HCT116 (cell line): ENCODE results near the gene VCAN. TPM values are rescaled to one million over a fixed set of nuclear protein-coding genes. Genes with fewer than 3 reads are reported as not detected.
A peak's percentile ranks its signal among the peaks of the same experiment; 100 is the strongest.

Experiments
- ATAC-seq: fragments of 200-7000 bp; cut with Tn5 transposase; 2 replicates; pipeline ENCODE4 v1.9.1; 2020; ENCODE audit warnings: mild to moderate bottlenecking, moderate library complexity
- BruUV-seq: library from RNA; stranded (reverse); fragments of 400-500 nt; replicated peaks from 2 replicates; lab custom pipeline; 2021; lab: Mats Ljungman, UMichigan
- CTCF ChIA-PET: fragments of 300-600 bp; sonication (Branson Sonifier 250); formaldehyde crosslinking; loops from one replicate; lab custom pipeline; 2021; ENCODE audit warnings: antibody characterized with exemption; lab: Charles Lee
- POLR2A ChIA-PET: fragments of 300-600, 350-600 bp; sonication (Branson Sonifier 250); formaldehyde crosslinking; loops from one replicate; lab custom pipeline; 2021; ENCODE audit warnings: antibody characterized with exemption; lab: Charles Lee
- RAD21 ChIA-PET, 2 experiments: fragments of 300-600 bp; sonication (Branson Sonifier 250); formaldehyde crosslinking; loops; one replicate each; lab custom pipeline; 2023; ENCODE audit warnings: low total read pairs in 2 of 2; ENCODE audit not compliant: uncharacterized antibody in 2 of 2, unreplicated experiment in 2 of 2, low non-redundant PET in 1 of 2; lab: Charles Lee
- DNase-seq: peaks from one replicate; pipeline ENCODE4 v3.0.0-alpha.2; 2010; ENCODE audit warnings: low read depth, low spot score
- H2AFZ ChIP-seq: fragments of 200-600 bp; shearing (Covaris generic), sonication (generic); 2 replicates; pipeline ENCODE4 v1.6.1; 2017; ENCODE audit warnings: low read depth, mixed run types, mixed read lengths, antibody characterized with exemption, low read length; ENCODE audit not compliant: poor library complexity, severe bottlenecking
- H3K27ac ChIP-seq: 2 replicates; pipeline ENCODE4 v1.5.1; 2012; ENCODE audit warnings: low read depth, low read length
- H3K27me3 ChIP-seq: fragments of 200-600 bp; sonication (generic); 2 replicates; pipeline ENCODE4 v1.6.1; 2016; ENCODE audit warnings: mixed run types, low read length, mixed read lengths; ENCODE audit not compliant: insufficient read depth
- H3K36me3 ChIP-seq, 2 experiments: fragments of 200-500 bp in 1 of 2; fragments of 200-600 bp in 1 of 2; sonication (Bioruptor generic) in 1 of 2; sonication (generic) in 1 of 2; 2 replicates each; pipeline versions ENCODE4 v1.5.1 to v1.6.1; 2014 to 2016; ENCODE audit warnings: low read length in 2 of 2, inconsistent platforms in 1 of 2, mixed read lengths in 1 of 2, mixed run types in 1 of 2; ENCODE audit not compliant: insufficient read depth in 2 of 2, control insufficient read depth in 1 of 2
- H3K4me1 ChIP-seq, 2 experiments: fragments of 200-600 bp in 1 of 2; sonication (generic) in 1 of 2; 2 replicates each; pipeline versions ENCODE4 v1.5.1 to v1.6.1; 2012 to 2017; ENCODE audit warnings: low read length in 2 of 2, inconsistent platforms in 1 of 2, mild to moderate bottlenecking in 1 of 2, mixed read lengths in 1 of 2, mixed run types in 1 of 2, moderate library complexity in 1 of 2; ENCODE audit not compliant: insufficient read depth in 2 of 2, control insufficient read depth in 1 of 2
- H3K4me2 ChIP-seq: fragments of 200-600 bp; sonication (generic); 2 replicates; pipeline ENCODE4 v1.6.1; 2017; ENCODE audit warnings: mixed run types, low read length, mixed read lengths
- H3K4me3 ChIP-seq, 2 experiments: fragments of 200-600 bp in 1 of 2; sonication (generic) in 1 of 2; replicated peaks in 1 of 2; 2 replicates each; pipeline ENCODE4 v1.5.1; 2011 to 2016; ENCODE audit warnings: low read length in 2 of 2, control low read depth in 1 of 2, low read depth in 1 of 2, mild to moderate bottlenecking in 1 of 2, mixed read lengths in 1 of 2, mixed run types in 1 of 2
- H3K79me2 ChIP-seq: fragments of 200-600 bp; sonication (generic); 2 replicates; pipeline ENCODE4 v1.6.1; 2017; ENCODE audit warnings: mild to moderate bottlenecking, mixed run types, low read length, moderate library complexity, mixed read lengths; ENCODE audit not compliant: insufficient read depth
- H3K9ac ChIP-seq: fragments of 200-600 bp; sonication (generic); 2 replicates; pipeline ENCODE4 v1.6.1; 2016; ENCODE audit warnings: low read length, mixed read lengths
- H3K9me2 ChIP-seq: fragments of 200-600 bp; sonication (generic), shearing (Covaris generic); 2 replicates; pipeline ENCODE4 v1.6.1; 2017; ENCODE audit warnings: mixed run types, mild to moderate bottlenecking, moderate library complexity; ENCODE audit not compliant: insufficient read depth
- H3K9me3 ChIP-seq, 2 experiments: fragments of 200-500 bp in 1 of 2; fragments of 200-600 bp in 1 of 2; sonication (Bioruptor generic) in 1 of 2; sonication (generic) in 1 of 2; 2 replicates each; pipeline ENCODE4 v1.6.1; 2014 to 2017; ENCODE audit warnings: low read length in 2 of 2, mixed read lengths in 2 of 2, inconsistent platforms in 1 of 2, low read depth in 1 of 2, mild to moderate bottlenecking in 1 of 2, mixed run types in 1 of 2, moderate library complexity in 1 of 2; ENCODE audit not compliant: control insufficient read depth in 1 of 2, insufficient read depth in 1 of 2
- H4K20me1 ChIP-seq: fragments of 200-600 bp; sonication (generic), shearing (Covaris generic); 2 replicates; pipeline ENCODE4 v1.6.1; 2017; ENCODE audit warnings: mixed run types, mild to moderate bottlenecking, moderate library complexity; ENCODE audit not compliant: insufficient read depth
- CTCF ChIP-seq, 3 experiments: fragments of 200-600 bp in 1 of 3; sonication (generic) in 1 of 3; IDR thresholded peaks in 2 of 3; conservative IDR thresholded peaks in 1 of 3; 2 replicates each; pipeline ENCODE4 v1.5.1; 2012 to 2017; ENCODE audit warnings: low read depth in 2 of 3, low read length in 2 of 3, antibody characterized with exemption in 1 of 3, borderline replicate concordance in 1 of 3, control low read depth in 1 of 3, mild to moderate bottlenecking in 1 of 3, mixed read lengths in 1 of 3, mixed run types in 1 of 3, moderate library complexity in 1 of 3; ENCODE audit not compliant: insufficient read depth in 1 of 3
- ELF1 ChIP-seq: IDR thresholded peaks from 2 replicates; pipeline ENCODE4 v1.6.1; 2012; ENCODE audit warnings: low read depth, borderline replicate concordance
- POLR2A ChIP-seq: IDR thresholded peaks from 2 replicates; pipeline ENCODE4 v1.7.0; 2011; ENCODE audit warnings: borderline replicate concordance; ENCODE audit not compliant: insufficient read depth, insufficient read length; ENCODE audit errors: extremely low read depth
- POLR2AphosphoS5 ChIP-seq: IDR thresholded peaks from 2 replicates; pipeline ENCODE4 v1.6.1; 2011; ENCODE audit warnings: mild to moderate bottlenecking, low read depth, low read length, moderate library complexity
- SIN3A ChIP-seq: IDR thresholded peaks from 2 replicates; pipeline ENCODE4 v1.6.1; 2012; ENCODE audit warnings: low read depth
- SP1 ChIP-seq: IDR thresholded peaks from 2 replicates; pipeline ENCODE4 v1.6.1; 2012; ENCODE audit warnings: low read depth
- YY1 ChIP-seq: IDR thresholded peaks from 2 replicates; pipeline ENCODE4 v1.6.1; 2011; ENCODE audit warnings: low read length, low read depth, moderate library complexity, mild to moderate bottlenecking; ENCODE audit not compliant: insufficient replicate concordance; ENCODE audit errors: extremely low read depth
- ZNF274 ChIP-seq: fragments of 200-500 bp; sonication (Bioruptor generic); IDR thresholded peaks from 2 replicates; pipeline ENCODE4 v1.6.1; 2014; ENCODE audit warnings: mild to moderate bottlenecking, low read depth, low read length, inconsistent platforms
- intact Hi-C: fragments of 100-400 bp; cut with micrococcal nuclease; formaldehyde crosslinking; loops from 2 replicates; pipeline ENCODE4 v1.10.0; 2022
- total RNA-seq: library from RNA; stranded (reverse); gene quantifications from one replicate; pipeline ENCODE4 v1.2.1, GENCODE V29; 2021; ENCODE audit not compliant: unreplicated experiment
- TF ChIP-seq, protein P1 (sequence below): IDR thresholded peaks from 2 replicates; pipeline ENCODE4 v1.6.1; 2012

The VCAN gene
- total RNA-seq, 1 experiment from 2014 or later, result 49.9 TPM

GRCh38 chr5:83496626-83497025 is 25.1 kb downstream of the VCAN start:
- H3K9me2 ChIP-seq, result no peaks in the 10 kb centered on the region
- ATAC-seq (no peak), DNase-seq (no peak)
- intact Hi-C loops, result no loop called here
- no peaks in the 10 kb centered on the region for H4K20me1 ChIP-seq
- H3K27ac ChIP-seq, result no peak overlapping the region
- ChIA-PET RAD21 (no interaction called here), POLR2A (no interaction called here), CTCF (no interaction called here)
- no peak overlapping the region for H3K9ac ChIP-seq
- H3K27me3 ChIP-seq, result no peaks in the 10 kb centered on the region
- BruUV-seq, result no TSS peak
- no peak overlapping the region for H3K4me2 ChIP-seq
- no peaks in the 10 kb centered on the region for H3K9me3 ChIP-seq
- H3K4me1 ChIP-seq, result peaks cover 0 to 8% of the 10 kb centered on the region in 2 experiments; a peak in 2 of 4 replicates
- no peaks in the 10 kb centered on the region for H3K36me3 ChIP-seq
- H3K79me2 ChIP-seq, result no peaks in the 10 kb centered on the region
- no peak for TF ChIP-seq CTCF (IDR thresholded peaks at IDR 0.05 in 2 of 3, conservative IDR thresholded peaks at IDR 0.05 in 1 of 3; ENCODE audit: borderline replicate concordance in 1 of 3, insufficient read depth in 1 of 3, low read depth in 2 of 3, low read length in 2 of 3)
- no peak for TF ChIP-seq POLR2AphosphoS5
- no peak for TF ChIP-seq POLR2A
- TF ChIP-seq SIN3A, result no peak
- H2AFZ ChIP-seq, result peak overlapping the region; percentile 38
- H3K4me3 ChIP-seq, result no peak overlapping the region

DNA sequence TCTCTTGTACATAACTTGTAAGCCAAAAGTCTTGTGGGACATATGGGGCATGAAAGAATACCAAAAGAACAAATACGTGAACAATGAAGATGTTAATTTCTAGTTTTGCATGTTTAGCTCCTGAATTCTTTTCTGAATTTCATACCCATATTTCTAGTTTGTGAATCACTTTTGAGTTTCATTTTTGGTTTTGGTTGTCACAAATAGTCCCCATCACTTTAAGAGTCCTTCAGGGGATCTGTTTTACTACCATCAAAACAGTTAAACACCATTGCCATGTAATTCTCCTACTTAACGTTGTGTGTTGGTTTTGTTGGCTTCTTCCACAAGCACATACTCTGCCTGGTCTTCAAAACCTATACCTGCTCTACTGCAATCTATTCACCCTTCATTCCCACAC is 27.0 kb downstream of the VCAN start:
- CTCF ChIA-PET, result no interaction called here

More for the DNA sequence above, 27.0 kb downstream of the VCAN start:
- Histone ChIP-seq H3K9me3 (no peaks in the 10 kb centered on the region), H3K9me2 (no peaks in the 10 kb centered on the region), H3K4me3 (no peak overlapping the region), H3K36me3 (no peaks in the 10 kb centered on the region), H3K27ac (no peak overlapping the region), H3K4me2 (no peak overlapping the region), H3K9ac (no peak overlapping the region), H2AFZ (no peak overlapping the region), H3K79me2 (no peaks in the 10 kb centered on the region), H4K20me1 (no peaks in the 10 kb centered on the region), H3K27me3 (no peaks in the 10 kb centered on the region), H3K4me1 (no peaks in the 10 kb centered on the region)
- RAD21 ChIA-PET, result no interaction called here
- POLR2A ChIA-PET, result no interaction called here
- no peak for DNase-seq
- no peak for TF ChIP-seq ZNF274
- no peak for TF ChIP-seq ELF1
- no peak for TF ChIP-seq SP1
- no peak for TF ChIP-seq POLR2A
- TF ChIP-seq, protein P1, sequence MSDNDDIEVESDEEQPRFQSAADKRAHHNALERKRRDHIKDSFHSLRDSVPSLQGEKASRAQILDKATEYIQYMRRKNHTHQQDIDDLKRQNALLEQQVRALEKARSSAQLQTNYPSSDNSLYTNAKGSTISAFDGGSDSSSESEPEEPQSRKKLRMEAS, result no peak
- TF ChIP-seq YY1, result no peak
- intact Hi-C loops, result no loop called here
- no peak for ATAC-seq
- no TSS peak for BruUV-seq
